Stimulated activated CD8-positive, alpha-beta memory T cell treated with anti-CD3 and anti-CD28 coated beads, Interleukin-15, amount 100 ng/mL, for 24 hours (primary cell): Measurements from ENCODE around the gene KLF6.

ENCODE experiments used
- DNase-seq: peaks from one replicate; pipeline ENCODE4 v3.0.0-alpha.2; 2020; ENCODE audit warnings: low read depth

KLF6 gene

DNA sequence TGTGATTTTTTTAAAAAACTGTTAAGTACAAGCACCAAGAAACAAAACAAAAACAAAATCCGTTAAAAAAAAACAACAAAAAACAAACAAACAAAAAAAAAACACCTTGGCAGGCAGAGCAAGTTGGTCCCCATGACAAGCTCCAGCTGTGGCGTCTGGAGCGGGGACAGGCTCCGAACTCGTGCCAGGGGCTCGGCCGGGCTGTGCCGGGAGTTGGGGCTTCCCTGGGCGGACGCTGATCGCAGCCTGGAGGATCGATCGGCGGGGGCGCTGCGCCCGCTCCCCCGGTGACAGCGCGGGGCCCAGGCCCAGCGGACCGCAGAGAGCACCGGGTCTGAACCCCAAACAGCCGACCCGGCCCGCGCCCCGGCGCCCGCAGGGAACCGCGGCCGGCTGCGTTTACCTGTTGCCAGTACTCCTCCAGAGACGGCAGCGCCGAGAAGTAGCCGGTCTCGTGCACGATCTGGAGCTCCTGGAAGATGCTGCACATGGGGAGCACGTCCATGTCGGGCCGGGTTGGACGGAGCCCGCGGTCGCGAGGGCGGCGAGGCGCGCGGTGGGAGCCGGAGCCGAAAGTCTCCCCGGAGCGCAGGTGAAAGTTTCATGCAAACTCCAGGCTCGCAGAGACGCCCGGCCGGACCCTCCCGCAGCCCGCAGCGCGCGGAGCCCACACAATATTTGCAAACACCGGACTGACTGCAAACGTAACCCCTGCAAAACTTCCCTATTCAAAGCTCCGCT is at the start of gene KLF6:
TSS of gene KLF6 (minus strand) at position 700 of the 741 bp plus-strand sequence. CDS start at position 505, 195 bp downstream.
- DNase-seq, result no peak

DNA sequence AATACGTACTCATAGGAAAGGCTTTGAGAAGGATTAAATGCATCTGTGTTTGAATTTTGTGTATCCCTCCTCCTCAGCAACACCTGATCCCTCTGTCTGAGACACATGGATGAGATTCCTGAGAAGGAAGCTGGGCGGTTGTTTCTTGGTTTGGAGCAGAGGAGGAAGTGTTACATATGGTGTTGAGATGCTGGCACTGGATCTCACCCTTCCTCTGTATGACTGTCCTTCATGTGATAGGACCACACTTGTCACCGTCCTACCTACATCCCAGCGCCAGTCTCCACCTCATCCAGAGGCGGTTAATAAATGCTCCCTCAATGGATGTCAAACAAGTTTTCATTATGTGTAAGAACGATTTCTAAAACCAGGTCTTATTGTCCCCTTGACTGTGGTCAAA is 49.4 kb upstream of the KLF6 start:
- no peak for DNase-seq

DNA sequence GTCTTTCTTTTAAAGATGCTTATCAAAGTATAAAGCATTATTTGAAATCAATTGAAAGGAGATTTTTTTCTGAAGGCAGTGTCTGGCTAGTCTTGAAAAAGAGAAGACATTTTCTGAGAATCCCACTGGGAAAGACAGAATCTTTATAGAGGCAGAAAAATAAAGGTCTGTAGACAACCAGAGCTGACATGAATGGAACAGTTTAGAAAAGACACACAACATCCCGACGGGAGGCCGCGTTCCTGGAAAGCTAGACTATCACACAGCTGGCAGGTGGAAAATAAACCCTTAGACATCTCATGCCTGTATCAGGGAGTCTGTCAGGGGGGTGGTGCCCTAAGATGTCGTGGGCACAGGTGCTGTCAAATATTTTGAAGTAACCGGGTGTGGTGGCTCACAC is 48.0 kb upstream of the KLF6 start:
- DNase-seq, result no peak

DNA sequence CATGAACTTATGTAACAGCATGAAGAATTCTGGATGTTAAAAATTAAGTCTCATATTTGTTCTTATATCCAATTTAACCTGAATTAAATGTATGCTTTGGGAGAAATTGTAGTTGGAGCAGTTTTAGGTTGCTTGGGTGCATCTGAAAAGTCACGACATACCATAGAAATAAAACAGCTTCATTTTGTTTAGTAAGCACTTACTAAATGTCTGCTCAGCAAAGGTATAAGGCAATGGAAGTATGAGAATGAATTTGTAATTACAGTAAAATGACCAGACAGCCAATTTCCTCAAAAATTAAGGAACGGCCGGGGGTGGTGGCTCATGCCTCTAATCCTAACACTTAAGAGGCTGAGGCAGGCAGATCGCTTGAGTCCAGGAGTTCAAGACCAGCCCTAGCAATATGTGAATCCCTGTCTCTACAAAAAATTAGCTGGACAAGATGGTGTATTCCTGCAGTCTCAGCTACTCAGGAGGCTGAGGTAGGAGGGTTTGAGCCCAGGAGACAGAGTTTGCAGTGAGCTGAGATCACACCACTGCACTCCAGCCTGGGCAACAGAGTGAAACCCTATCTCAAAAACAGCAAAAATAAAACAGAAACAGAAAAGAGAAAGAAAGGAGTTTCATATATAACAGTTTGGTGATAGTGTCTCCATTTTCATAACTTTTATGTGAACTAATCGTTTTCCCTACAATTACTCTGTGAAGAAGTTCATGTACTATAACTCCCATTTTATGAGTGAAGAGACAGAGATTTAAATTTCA is 47.2 kb upstream of the KLF6 start:
- no peak for DNase-seq

DNA sequence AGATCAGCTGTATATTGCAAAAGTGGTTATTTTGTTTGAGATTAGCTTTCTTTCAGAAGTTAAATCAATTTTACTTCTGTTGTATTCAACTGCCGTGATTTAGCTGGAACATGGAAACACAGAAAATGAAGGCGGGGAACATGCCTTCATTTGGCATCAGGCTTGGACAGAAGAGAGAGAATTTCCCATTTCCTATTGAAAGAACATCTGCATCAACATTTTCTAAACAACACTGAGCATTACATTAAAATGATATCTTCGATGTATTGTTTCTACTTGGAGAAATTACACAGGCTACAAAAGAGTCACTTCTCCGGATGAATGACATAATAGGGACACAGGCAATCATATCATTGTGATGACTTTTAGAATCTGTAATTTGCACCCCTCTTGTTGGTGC is 46.6 kb upstream of the KLF6 start:
- DNase-seq, result no peak

DNA sequence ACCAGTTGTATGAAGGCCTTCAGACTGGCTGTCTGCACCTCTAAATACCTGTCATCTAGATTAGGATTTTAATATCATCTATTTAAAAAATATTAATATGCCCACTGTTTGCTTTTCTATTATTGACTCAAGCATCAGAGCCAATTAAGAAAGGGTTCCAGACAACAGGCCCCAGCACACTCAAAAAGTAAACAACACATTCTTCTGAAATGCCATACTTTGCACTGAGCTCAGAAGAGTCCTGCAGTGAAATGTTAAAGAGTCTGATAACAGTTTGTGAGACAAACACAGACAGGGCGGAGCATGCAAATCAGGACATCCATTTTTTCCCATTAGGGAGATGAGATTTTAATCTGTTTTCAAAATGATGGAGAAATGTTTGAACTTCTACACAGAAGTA is 45.9 kb upstream of the KLF6 start:
- no peak for DNase-seq

DNA sequence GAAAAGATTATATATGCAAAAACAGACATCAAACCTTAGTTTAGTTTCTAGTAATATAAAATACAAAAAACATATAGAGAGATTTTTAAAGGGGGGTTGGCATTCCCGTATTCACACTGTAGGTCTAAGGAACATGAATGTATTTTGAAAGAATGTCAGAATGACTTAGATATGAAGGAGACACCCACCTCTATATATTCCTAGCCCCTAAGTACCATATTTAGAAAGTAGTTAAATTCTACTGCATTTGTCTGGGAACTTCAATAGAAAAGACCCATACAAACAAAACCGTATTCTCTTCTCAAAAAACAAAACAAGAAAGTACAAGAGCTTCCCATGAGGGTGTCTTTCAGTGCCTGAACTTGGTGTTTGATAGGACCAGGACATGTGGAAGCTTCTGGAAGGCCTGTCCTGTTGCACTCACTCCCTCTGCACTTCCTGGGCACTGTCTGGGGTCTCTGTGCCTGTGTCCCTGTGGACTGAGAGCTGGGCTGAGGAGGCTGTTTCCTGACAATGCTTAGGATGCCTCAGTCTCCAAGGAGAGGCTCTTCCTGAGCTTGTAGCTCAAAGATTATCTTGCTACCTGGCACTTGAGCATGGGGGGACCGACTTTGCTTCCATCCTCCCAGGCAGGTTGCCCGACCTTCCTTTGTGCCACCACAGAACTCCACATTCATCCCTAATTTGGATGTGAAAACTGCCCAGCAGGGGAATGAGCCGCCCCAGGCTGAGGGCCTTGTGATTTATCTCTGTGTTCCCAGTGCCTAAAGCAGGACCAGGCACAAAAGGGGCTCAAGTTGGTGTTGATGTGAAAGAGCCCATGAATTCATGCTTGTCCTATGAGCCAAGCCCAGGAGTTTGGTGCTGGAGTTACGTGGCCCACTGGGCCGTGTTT is 44.4 kb upstream of the KLF6 start:
- DNase-seq, result no peak

DNA sequence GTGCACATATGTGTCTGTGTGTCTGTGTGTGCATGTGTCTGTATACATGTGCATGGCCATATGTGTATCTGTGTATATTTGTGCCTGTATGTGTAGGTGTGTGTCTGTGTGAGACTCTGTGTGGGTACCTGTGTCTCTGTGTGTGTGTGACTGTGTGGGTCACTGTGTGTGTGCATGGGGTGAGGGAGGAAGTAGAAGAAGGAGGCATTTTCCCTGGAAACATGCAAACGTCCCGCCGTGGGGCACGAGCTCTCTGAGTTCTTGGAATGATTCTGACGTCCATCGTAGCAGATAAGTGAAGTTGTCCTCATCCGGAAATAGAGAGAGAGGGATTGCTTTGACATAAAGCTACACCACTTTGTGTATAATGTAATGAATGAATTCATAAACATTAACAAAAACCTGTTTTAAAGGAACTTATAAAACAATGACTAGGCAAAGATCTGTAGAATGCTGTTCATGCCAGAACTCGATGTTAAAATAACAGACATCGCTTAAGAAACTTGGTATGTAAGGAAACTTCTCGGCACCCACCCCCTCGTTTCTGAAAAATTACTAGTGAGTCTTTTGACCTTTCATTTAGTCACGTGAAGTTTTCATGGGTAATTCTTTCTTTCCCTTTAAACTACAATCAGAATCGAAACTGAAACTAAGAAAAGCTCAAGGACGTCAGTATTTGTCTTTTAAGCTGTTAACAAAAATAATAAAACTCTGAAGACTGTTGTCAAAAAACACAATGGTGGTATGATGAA is 43.6 kb upstream of the KLF6 start:
- DNase-seq, result no peak

DNA sequence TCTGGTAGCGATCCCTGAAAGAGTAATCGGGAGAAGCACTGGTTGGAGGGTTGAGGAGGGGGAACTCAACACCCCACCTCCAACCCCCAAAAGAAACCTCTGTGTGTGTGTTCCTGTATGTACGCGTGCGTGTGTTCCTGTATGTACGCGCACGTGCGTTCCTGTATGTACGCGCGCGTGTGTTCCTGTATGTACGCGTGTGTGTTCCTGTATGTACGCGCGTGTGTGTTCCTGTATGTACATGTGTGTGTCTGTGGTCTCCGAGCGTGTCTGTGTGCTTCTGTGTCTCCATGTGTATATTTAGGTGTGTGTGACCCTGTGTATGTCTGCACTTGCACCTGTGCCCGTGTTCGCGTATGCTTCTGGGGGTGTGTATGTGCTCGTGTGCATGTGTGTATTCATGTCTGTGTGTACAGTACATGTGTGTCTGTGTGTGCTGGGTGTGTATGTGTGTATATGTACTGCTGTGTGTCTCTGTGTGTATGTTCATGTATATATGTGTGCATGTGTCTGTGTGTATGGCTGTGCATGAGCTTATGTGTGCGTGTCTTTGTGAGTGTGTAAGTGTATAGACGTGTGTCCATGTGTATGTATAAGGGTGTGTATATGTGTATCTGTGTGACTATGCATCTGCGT is 42.9 kb upstream of the KLF6 start:
- no peak for DNase-seq

DNA sequence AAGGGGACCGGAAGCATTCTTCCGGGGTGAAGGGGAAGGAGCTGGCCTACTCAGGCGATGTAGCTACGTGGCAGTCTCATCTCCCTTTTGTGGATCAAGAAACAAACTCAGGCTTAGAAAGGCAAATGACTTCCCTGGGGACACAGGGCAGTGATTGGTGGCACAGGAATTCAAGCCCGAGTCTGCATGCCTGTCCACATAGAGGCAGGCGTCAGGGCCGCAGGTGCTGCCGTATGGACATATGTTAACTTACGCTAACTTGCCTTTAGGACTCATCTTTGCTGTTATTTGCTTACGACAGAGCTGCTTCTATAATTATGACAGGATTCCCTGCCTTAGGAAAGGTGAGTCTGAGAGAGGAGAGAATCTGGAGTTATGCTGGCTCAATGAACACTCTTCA is 42.3 kb upstream of the KLF6 start:
- no peak for DNase-seq

DNA sequence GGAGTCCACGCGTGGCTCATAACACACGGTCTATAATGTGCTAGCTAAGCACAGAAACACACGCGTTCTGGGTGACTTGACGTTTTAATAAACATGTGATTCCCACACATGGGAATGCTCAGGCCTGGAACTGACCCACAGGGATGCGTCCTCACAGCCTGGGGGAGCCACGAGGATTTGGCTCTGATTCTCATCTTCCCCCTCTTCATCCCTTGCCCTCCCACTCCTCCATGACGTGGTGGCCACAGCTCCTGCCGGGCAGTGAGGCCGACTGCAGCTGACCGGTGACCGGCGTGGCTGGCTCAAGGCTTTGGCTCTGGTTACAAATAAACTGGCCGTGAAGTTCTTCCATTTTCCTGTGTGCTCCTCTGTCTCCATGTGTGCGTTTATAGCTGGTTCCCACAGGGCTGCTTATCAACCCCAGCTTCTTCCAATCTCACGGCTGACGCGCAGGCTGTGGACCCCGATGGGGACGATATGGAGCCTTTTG is 40.9 kb upstream of the KLF6 start:
- no peak for DNase-seq

DNA sequence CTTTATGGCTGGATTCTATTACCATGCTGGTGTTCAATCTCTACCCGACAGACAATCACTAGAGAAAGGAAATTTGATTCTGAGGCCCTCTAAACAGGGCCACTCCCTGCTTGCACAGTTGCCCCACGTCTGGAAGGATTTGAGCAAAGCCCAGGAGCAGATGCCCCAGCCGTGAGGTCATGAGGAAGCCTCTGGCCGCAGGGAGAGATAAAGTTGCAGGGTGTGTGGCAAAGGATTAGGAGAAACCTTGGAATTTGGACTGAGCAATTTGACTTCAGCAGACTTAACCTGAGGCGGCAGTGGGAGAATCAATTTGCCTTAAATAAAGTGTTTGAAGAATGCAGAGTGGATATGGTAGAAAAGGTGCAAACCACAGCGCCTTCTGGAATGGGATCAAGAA is 40.2 kb upstream of the KLF6 start:
- no peak for DNase-seq

DNA sequence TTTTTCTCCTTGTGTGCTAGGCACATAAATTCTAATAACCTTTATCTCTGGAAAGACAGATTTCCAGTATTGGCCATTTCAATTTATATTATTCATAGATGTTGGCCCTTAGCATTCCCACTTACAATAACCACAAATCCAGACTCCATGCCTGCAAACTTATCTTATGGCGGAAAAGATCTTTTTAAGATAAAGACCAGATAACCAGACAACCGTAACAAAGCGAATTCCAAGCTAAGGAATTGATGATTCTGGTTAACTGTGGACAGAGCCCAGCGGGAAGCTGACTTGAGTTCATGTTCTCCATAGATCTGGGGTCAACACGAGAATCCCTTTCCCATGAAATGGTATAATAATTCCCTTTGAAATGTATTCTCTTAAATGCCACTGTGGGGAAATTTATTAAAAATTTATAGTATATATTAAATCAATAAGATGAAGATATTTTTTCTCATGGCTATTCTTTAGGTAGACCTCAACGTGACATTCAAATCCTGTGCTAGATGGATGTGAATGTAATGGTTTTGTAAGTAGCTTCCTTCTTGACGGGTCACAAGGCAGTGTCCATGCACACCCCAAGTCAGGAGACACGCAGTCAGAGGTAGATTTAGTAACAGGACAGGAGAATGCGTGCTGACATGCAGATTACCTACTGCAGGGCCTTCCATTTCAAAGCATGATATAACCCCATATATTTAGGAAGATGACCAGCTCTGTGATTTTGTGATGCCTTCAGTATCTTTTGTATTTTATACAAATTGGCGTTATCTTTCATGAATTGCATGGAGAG is 37.7 kb upstream of the KLF6 start:
- no peak for DNase-seq

DNA sequence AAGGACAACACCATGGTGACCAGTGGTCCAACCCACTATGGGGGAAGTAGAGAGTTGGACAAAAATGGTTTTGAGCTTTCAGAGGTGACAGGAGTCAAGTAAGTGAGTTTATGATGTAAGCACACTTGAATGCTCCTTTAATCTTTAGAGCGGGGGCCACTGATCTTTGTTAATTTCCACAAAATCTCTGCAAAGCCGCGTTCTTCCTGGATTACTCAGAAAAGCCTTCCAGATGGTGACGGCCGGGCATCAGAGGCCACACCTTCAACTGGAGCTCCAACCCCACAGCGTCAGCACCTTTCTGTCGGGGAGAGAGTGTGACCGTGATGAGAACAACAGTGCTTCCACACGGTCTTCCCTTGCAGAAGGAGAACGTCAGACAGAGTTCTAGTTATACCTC is 35.2 kb upstream of the KLF6 start:
- no peak for DNase-seq

DNA sequence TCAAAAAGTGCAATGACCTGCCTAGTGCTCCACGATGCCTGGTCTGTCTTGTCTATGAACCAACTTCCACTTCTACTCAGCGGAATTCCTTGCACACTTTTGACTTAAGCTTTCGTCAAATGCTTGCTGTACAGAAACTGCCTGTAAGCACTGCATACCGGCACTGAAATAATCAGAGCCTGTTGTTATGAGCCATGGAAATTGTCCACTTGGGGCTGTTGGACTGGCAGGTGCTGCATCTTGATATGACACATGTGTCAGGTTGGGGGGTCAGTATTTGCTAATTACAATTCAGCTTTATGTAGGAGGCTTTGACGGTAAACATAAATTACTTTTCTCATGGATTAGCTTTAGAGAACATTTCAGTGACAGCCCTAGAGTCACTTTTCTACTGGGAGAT is 32.0 kb upstream of the KLF6 start:
- DNase-seq, result no peak

DNA sequence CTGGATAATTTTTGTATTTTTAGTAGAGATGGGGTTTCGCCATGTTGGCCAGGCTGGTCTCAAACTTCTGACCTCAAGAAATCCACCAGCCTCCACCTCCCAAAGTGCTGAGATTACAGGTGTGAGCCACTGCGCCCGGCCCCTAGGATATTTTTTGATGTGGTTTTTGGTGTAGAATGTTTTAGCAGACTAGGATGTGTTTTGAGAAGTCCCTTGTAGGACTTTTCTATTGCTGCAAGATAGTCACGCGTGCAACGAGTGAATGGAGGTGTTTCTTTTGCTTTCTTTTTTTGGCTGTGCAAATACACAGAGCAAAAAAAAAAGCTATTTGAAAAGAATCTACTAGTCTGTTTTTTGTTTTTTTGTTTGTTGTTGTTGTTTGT is 29.8 kb upstream of the KLF6 start:
- DNase-seq, result no peak

DNA sequence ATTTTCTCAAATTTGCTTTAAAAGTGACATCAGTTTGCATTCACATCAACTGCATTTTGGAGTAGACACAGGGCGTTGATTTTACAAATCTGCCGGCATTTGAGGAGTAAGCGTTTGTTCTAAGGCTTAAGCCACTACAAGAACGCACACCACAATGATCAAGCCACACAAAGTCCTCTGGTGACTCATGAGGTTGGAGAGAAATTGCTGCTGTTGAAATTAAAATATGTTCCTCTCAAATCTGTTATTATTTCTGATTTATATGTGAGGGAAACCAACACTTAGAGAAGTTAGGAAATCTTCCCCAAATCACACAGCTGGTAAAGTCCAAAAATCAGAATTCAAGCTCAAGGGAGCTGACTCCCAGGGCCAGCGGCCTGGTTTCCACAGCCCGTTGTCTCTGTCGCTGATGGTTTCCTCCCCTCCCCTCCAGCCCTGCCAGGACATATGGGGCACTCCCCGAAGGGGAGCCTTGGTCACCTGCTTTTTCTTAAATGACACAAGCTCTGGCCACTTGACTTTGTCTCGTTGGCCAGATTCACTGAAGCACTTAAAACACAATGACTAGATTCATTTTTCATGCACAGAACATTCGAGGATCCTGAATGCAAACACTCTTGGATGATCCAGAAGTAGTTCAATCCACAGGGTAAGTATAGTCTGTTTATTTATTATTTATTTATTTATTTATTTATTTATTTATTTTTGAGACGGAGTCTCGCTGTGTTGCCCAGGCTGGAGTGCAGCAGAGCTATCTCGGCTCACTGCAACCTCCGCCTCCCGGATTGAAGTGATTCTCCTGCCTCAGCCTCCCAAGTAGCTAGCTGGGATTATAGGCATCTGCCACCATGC is 29.2 kb upstream of the KLF6 start:
- DNase-seq, result no peak

DNA sequence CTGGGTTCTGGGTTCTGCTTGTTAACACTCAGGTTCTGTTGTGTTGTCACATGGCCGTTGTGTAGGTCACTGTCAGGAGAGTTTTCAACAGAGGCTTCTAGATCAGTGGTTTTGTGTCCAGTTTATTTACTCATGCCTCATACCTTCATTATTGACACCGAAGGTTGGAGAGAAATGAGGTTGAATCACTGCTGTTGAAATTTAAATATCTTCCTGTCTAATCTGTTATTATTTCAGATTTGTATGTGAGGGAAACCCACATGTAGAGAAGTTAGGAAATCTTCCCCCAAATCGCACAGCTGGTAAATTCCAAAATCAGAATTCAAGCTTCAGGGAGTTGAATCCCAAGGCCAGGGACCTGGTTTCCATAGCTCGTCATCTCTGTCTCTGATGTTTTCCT is 28.3 kb upstream of the KLF6 start:
- no peak for DNase-seq

DNA sequence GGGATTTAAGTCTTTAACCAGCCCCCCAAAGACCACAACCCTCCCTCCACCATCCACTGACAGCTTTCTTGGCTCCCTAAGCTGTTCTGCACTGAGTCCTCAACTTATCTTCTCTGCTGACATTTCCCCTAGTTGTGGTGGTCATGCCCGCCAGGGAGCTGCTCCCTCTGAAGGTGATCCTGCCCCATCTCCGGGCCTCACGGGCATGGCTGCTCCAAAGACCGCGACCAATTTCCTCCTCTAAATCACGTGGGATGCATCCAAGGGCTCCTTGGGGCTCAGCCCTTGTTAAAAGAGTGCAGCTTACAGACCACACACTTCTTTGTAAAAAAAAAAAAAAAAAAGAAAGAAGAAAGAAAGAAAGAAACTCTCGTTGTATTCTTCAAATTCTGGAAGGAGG is 27.1 kb upstream of the KLF6 start:
- DNase-seq, result no peak
